PFSK-1 (cell line): ENCODE results near the gene SPATA25. TPM values are rescaled to one million over a fixed set of nuclear protein-coding genes. Genes with fewer than 3 reads are reported as not detected.
A peak's percentile ranks its signal among the peaks of the same experiment; 100 is the strongest.

Source experiments
- FOXP2 ChIP-seq: optimal IDR thresholded peaks from 2 replicates; pipeline ENCODE3; 2011; ENCODE audit warnings: borderline replicate concordance, control low read depth, inconsistent platforms; ENCODE audit not compliant: insufficient read depth; ENCODE audit errors: extremely low read length, extremely low read depth
- POLR2AphosphoS5 ChIP-seq: IDR thresholded peaks from 2 replicates; pipeline ENCODE4 v1.6.1; 2012; ENCODE audit warnings: low read depth, mild to moderate bottlenecking, control low read depth, low read length, moderate library complexity
- SIN3A ChIP-seq: IDR thresholded peaks from 2 replicates; pipeline ENCODE4 v1.6.1; 2012; ENCODE audit warnings: mild to moderate bottlenecking, low read length, moderate library complexity, borderline replicate concordance; ENCODE audit not compliant: insufficient read depth
- TAF1 ChIP-seq: IDR thresholded peaks from 2 replicates; pipeline ENCODE4 v1.6.1; 2012; ENCODE audit warnings: low read length, control low read depth, borderline replicate concordance; ENCODE audit not compliant: insufficient read depth
- polyA plus RNA-seq: library from polyadenylated mRNA; unstranded; fragments of >200 nt; gene quantifications from one replicate; pipeline ENCODE4 v1.2.1, GENCODE V29; 2012; ENCODE audit warnings: low read depth, missing spikeins; ENCODE audit not compliant: insufficient read length
- TF ChIP-seq, protein P1 (sequence below), 2 experiments: IDR thresholded peaks; 2 replicates each; pipeline versions ENCODE4 v1.6.1 to v1.8.0; 2011 to 2012; ENCODE audit warnings: low read depth in 2 of 2, low read length in 2 of 2, control low read depth in 1 of 2, inconsistent platforms in 1 of 2, mild to moderate bottlenecking in 1 of 2, moderate library complexity in 1 of 2; ENCODE audit not compliant: insufficient read depth in 1 of 2

SPATA25 gene, protein sequence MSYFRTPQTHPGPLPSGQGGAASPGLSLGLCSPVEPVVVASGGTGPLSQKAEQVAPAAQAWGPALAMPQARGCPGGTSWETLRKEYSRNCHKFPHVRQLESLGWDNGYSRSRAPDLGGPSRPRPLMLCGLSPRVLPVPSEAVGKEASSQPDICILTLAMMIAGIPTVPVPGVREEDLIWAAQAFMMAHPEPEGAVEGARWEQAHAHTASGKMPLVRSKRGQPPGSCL
- polyA plus RNA-seq, result 1.4 TPM

DNA sequence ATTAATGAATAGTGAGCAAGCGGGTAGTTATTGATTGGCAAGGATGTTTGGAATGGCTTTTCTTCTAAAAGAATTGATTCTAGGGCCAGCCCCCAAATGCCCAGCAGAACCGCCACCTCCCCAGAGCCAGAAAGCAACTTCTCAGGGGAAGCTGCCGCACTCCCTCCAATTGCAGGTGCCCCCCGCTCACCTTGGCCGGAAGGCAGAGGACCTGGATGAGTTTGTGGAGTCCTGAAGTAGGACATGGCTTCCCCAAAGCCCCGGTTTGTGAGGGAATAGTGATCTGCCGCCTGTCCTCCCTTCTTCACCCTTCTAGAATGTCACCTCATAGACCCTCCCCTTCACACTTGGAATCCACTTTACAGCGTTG is at the start of gene SPATA25:
Gene SPATA25 (minus strand): TSS at position 277 of the 370 bp plus-strand sequence. CDS start 32 bp downstream, at position 245.
- no peak for TF ChIP-seq TAF1
- no peak for TF ChIP-seq FOXP2
- no peak for TF ChIP-seq SIN3A
- TF ChIP-seq, protein P1, sequence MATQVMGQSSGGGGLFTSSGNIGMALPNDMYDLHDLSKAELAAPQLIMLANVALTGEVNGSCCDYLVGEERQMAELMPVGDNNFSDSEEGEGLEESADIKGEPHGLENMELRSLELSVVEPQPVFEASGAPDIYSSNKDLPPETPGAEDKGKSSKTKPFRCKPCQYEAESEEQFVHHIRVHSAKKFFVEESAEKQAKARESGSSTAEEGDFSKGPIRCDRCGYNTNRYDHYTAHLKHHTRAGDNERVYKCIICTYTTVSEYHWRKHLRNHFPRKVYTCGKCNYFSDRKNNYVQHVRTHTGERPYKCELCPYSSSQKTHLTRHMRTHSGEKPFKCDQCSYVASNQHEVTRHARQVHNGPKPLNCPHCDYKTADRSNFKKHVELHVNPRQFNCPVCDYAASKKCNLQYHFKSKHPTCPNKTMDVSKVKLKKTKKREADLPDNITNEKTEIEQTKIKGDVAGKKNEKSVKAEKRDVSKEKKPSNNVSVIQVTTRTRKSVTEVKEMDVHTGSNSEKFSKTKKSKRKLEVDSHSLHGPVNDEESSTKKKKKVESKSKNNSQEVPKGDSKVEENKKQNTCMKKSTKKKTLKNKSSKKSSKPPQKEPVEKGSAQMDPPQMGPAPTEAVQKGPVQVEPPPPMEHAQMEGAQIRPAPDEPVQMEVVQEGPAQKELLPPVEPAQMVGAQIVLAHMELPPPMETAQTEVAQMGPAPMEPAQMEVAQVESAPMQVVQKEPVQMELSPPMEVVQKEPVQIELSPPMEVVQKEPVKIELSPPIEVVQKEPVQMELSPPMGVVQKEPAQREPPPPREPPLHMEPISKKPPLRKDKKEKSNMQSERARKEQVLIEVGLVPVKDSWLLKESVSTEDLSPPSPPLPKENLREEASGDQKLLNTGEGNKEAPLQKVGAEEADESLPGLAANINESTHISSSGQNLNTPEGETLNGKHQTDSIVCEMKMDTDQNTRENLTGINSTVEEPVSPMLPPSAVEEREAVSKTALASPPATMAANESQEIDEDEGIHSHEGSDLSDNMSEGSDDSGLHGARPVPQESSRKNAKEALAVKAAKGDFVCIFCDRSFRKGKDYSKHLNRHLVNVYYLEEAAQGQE (IDR thresholded peaks at IDR 0.05; ENCODE audit: insufficient read depth in 1 of 2, low read depth in 2 of 2, low read length in 2 of 2), result no peak
- no peak for TF ChIP-seq POLR2AphosphoS5

DNA sequence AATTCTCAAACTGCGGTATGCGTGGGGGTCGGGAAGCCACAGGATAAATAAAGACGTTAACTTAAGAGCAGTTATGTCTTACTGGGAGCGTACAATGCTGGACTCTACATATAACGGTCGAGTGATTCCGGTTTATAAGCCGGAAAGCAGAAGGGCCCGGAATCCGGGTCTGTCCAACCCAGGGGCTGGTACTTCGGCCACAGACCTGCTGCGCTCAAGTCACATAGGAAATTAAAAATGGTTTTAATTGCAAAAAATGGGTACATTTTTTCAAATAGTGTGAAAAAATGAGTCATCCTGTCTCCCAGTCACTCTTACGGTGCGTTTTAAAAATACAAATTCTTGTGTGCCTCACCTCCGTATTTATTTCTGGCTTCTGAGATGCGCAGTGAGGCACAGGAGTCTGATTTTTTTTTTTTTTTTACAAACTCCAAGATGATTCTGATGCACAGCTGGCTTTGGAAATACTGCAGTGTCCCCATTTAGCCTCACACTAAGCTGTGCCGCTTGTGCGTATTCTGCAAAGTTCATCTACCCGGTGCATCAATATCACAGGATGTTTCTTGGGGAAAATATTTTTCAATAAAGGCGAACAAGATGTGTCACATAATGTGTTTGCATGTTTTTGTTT is 48.1 kb upstream of the SPATA25 start:
- no peak for TF ChIP-seq TAF1
- TF ChIP-seq POLR2AphosphoS5, result no peak
- 0 out of 2 replicates have a peak, but pooled peaks have one; percentile 82 for TF ChIP-seq SIN3A
- TF ChIP-seq, protein P1 (IDR thresholded peaks at IDR 0.05; ENCODE audit: insufficient read depth in 1 of 2, low read depth in 2 of 2, low read length in 2 of 2), result no peak
- no peak for TF ChIP-seq FOXP2

DNA sequence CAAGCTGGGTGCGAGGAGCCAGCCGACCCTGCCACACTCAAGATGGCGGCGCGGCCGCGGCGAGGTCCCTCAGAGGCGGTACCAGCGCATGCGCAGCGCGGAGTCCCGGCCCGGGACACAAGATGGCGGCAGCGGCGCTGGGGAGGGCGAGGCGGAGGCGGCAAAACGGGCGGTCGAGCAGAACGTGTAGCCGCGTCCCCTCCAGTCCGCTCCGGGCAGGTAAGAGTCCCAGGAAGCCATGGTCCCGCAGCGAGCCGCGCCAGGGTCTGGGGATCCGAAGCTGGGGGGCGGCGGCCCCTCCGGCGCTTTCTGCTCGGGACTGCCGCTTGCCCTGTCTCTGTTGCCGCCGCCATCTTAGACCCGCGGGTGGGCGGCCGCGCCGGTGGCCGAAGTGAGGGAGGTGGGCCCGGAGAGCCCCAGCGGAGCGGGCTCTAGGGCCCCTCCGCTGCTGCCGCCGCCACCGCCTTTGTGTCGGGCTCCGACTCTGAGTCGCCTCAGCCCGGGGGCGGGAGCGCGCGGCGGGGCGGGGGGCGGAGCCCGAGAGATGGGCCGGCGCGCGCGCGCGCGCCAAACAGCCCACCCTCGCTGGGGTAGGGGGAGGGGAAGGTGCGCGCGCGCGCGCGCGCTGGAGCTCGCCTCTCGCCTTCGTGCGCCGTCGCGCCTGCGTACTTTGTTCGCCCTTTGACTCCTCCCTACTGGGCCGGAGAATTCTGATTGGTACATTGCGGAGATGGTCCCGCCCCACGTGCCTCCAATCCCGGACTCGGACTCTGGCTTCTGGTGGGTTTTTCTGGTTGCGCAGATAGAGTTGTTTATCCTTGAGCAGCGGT is 47.4 kb upstream of the SPATA25 start, which contains the start of gene PCIF1:
Gene PCIF1 (plus strand): TSS at position 98 of the 830 bp plus-strand sequence. CDS start 4,317 bp downstream, outside the sequence.
- TF ChIP-seq FOXP2 (peak; percentile 87), SIN3A (no peak), POLR2AphosphoS5 (peak; percentile 82), TAF1 (peak; percentile 98)
- TF ChIP-seq, protein P1 (IDR thresholded peaks at IDR 0.05; ENCODE audit: insufficient read depth in 1 of 2, low read depth in 2 of 2, low read length in 2 of 2), result peak; percentile 39 to 42; a peak in 2 of 4 replicates

DNA sequence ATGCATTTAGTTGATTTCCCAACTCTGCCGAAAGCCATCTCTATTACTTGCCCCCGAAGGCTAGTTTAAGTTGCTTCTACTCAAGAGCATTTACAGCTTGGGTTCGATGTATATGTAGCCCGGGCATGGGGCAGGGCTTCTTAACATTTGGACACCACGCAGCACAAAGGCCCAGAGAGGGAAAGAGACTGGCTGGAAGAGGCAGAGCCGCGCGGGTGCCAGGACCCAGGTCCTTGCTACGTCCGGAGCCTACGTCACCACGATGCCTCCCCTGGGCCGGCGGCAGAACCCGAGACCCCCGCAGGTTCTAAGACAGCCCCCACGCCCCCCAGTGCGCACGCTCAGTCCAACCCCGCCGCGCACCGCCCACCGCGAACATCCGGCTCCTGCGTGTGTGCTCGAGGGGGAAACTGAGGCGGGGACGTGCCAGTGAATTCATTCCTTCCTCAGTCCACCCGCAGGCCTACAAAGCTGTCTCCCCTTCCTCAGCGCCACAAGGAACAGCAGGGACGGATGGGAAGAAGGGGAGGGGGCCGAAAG is 46.7 kb upstream of the SPATA25 start:
- TF ChIP-seq SIN3A, result no peak

DNA sequence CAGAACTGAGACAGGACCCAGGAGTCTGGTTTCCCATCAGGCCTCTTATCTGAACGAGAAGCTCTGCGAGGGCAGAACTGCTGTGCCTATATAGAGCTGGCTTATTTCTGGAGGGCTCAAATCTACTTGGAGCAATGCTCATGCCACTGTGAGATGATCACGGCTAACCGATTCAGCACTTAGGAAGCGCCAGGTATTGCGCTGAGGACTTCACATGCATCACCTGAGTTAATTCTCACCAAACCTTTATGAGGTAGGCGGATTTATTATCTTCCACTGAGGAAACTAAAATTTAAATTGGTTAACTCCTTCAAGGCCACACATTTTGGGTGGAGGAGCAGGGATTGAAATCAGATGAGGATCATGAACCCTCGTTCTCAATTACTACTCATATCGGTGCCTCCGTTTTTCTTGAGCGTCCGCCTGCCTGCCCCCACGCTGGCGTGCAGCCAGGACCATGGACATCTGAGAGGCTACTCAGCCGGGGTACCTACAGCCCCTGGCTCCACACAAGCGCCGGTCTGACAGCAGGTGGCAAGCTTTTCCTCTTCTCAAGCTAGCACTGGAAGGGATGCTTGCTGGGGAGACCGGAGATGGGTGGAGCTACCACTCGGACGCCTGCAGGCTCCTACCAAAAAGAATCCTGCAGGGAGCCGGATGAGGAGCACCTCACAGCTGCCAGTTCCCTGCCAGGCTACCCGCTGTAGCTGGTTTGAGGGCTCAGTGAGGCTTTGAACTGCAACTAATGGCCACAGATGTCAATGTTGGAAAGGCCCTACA is 46.0 kb upstream of the SPATA25 start:
- TF ChIP-seq FOXP2 (no peak), TAF1 (peak; percentile 37; the same call in 1 of the 2 replicates), POLR2AphosphoS5 (no peak; the same call in 1 of the 2 replicates), SIN3A (peak; percentile 19; the same call in 1 of the 2 replicates)
- TF ChIP-seq, protein P1 (IDR thresholded peaks at IDR 0.05; ENCODE audit: insufficient read depth in 1 of 2, low read depth in 2 of 2, low read length in 2 of 2), result 0 out of 4 replicates have a peak, but pooled peaks of 1 of the 2 experiments have one; percentile 21
